ENCODE data around the gene NALCN.

DNA sequence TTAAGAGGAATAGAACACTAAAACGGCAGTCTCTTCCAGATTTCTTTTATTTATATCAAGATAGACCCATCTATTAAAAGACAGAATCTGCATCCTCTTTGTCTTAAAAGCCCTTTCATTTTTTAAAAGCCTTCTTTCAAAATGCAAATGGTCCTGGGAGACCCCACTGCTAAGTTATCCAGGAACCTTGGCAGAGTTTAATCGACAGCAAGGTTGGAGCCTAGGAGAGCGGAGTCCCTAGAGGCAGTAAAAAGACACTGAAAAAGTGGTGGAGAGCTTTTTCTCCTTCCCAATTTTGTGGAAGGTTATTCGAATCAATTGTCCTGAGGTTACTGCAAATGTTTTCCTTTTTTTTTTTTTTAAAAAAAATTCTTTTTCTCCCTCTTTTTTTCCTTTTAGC, 294.7 kb downstream of the NALCN start:
- TF ChIP-seq, protein P1, sequence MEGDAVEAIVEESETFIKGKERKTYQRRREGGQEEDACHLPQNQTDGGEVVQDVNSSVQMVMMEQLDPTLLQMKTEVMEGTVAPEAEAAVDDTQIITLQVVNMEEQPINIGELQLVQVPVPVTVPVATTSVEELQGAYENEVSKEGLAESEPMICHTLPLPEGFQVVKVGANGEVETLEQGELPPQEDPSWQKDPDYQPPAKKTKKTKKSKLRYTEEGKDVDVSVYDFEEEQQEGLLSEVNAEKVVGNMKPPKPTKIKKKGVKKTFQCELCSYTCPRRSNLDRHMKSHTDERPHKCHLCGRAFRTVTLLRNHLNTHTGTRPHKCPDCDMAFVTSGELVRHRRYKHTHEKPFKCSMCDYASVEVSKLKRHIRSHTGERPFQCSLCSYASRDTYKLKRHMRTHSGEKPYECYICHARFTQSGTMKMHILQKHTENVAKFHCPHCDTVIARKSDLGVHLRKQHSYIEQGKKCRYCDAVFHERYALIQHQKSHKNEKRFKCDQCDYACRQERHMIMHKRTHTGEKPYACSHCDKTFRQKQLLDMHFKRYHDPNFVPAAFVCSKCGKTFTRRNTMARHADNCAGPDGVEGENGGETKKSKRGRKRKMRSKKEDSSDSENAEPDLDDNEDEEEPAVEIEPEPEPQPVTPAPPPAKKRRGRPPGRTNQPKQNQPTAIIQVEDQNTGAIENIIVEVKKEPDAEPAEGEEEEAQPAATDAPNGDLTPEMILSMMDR (conservative IDR thresholded peaks at IDR 0.05 in 1 of 2, IDR thresholded peaks at IDR 0.05 in 1 of 2; ENCODE audit: low read depth in 1 of 2, low read length in 2 of 2), result no peak
- TF ChIP-seq EZH2 (IDR thresholded peaks at IDR 0.05; ENCODE audit: low read length, missing control alignments), result no peak

Measured in fibroblast of lung (primary cell).